ENCODE measurements around the gene LRG1.

- TF ChIP-seq CTCF (conservative IDR thresholded peaks at IDR 0.05; ENCODE audit: low read depth, low read length) (no peak), EZH2 (IDR thresholded peaks at IDR 0.05; ENCODE audit: low read length, unreplicated experiment) (no peak)
These were observed 23.5 kb downstream of the LRG1 start for GRCh38 chr19:4516199-4516938.
